Peyer's patch (tissue), 4 donors: ENCODE data around the gene TBCK.

Experiments used
- POLR2A ChIP-seq, 2 donors: fragments of 450-650 bp; IDR thresholded peaks; one replicate each; pipeline ENCODE4 v1.5.1; 2017; ENCODE audit warnings: antibody characterized with exemption in 2 of 2, mild to moderate bottlenecking in 2 of 2, moderate library complexity in 2 of 2
- TF ChIP-seq, protein P1 (sequence below), 6 experiments: fragments of 450-650 bp in 4 of 6; fragments of 200-600 bp in 2 of 6; sonication (generic) in 1 of 6; IDR thresholded peaks; one replicate each; pipeline ENCODE4 v1.5.1; 2017 to 2019; ENCODE audit warnings: antibody characterized with exemption in 6 of 6, mild to moderate bottlenecking in 3 of 6, moderate library complexity in 1 of 6

GRCh38 chr4:106318511-106318910, 2.5 kb upstream of the TBCK start:
- TF ChIP-seq, protein P1, sequence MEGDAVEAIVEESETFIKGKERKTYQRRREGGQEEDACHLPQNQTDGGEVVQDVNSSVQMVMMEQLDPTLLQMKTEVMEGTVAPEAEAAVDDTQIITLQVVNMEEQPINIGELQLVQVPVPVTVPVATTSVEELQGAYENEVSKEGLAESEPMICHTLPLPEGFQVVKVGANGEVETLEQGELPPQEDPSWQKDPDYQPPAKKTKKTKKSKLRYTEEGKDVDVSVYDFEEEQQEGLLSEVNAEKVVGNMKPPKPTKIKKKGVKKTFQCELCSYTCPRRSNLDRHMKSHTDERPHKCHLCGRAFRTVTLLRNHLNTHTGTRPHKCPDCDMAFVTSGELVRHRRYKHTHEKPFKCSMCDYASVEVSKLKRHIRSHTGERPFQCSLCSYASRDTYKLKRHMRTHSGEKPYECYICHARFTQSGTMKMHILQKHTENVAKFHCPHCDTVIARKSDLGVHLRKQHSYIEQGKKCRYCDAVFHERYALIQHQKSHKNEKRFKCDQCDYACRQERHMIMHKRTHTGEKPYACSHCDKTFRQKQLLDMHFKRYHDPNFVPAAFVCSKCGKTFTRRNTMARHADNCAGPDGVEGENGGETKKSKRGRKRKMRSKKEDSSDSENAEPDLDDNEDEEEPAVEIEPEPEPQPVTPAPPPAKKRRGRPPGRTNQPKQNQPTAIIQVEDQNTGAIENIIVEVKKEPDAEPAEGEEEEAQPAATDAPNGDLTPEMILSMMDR (IDR thresholded peaks at IDR 0.05), result no peak
- TF ChIP-seq POLR2A (IDR thresholded peaks at IDR 0.05), result no peak
